Smooth muscle cell of the brain vasculature (primary cell): ENCODE data around the gene TRIM33.
A peak's percentile ranks its signal among the peaks of the same experiment; 100 is the strongest.
"Not testable (repeated sequence)": the region's sequence is repeated elsewhere in the genome, so short reads cannot be mapped to it uniquely, and the experiment has no call there.

Source experiments
- DNase-seq: peaks from one replicate; pipeline ENCODE4 v3.0.0-alpha.2; 2012; ENCODE audit warnings: low read depth, low spot score

Gene TRIM33

DNA sequence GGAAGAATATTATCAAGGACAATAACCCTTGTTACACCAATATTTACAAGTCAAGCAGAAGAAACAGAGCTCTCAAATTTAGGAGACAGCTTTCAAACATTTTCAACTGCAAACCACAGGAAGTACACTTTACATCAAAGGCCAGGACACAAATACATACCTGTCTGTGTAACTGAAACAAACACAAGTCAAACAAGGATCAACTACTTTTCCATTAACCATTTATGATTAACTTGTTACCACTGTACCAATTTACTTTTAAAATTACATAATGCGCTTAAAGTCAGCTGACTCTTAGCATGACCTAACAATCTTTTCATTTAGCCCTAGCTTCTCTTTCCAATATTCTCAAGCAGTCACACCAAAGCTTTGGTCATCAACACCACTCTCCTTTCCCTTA is 43.5 kb downstream of the TRIM33 start:
- DNase-seq = no peak

DNA sequence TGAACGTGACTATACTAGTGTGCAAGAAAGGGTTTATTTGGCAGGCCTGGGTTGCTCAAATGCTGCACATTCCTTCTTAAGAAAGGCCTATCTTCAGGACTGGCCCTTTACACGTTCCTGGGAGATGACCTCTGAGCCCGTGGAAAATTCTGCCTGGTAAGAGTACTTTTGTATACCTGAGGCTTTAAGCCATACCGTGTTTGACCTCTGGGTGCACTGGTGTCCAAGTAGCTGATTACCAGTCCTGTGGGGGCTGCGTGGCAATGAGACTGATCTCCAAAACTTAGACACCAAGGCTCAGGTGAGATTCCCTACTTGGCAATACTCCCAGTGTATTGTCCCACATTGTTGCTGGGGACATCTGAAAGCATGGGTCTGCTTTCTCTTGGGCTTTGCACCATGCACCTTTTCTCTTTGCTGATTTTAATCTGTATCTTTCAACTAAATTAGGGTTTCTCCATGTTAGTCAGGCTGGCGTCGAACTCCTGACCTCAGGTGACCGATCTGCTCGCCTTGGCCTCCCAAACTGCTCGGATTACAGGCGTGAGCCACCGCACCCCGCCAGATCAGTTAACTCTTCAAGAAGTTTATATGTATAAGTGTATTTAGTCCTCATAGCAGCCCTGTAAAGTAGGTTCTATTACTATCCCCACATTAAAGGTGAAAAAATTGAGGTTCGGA is 44.5 kb downstream of the TRIM33 start:
- DNase-seq = no peak

GRCh38 chr1:114462963-114463362 is 48.0 kb downstream of the TRIM33 start:
- DNase-seq = no peak

DNA sequence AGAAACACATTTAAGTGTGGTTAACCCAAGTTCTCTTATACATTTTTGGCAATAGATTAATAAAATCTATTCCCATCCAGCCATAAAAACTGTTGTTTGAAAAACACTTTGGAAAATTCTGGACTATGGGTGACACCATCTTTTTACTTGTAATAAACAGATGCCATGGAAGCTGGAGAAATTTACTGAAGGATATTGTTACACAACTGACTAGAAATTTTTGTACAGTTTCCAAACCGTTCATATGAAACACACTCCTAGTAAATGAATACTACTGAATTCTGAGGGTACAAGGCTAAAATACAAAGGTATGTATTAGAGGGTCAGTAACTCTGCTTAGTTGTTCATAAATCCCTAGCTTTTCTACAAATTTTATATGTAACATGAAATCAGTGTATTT is 48.7 kb downstream of the TRIM33 start:
- no peak for DNase-seq

DNA sequence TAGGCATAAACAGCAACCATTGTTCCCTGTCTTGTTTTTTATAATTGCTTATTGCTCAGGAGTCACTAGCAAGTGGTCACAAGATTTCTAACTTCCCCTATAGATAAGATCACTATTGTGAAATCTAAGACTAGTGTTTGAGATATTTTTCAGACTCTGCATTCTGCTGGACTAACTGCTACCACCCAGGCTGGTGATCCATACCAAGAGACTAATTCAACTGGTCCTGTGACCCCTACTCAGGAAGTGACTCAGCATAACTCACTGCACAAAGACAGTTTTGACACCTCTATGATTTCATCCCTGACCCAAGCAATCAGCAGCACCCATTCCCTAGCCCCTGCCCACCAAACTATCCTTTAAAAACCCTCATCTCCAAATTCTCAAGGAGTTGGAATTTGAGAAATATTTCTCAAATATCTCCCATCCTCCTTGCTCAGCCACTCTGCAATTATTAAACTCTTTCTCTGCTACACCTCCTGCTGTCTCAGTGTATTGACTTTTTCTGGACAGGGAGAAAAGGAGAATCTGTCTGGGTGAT is 52.7 kb downstream of the TRIM33 start:
- DNase-seq = no peak

DNA sequence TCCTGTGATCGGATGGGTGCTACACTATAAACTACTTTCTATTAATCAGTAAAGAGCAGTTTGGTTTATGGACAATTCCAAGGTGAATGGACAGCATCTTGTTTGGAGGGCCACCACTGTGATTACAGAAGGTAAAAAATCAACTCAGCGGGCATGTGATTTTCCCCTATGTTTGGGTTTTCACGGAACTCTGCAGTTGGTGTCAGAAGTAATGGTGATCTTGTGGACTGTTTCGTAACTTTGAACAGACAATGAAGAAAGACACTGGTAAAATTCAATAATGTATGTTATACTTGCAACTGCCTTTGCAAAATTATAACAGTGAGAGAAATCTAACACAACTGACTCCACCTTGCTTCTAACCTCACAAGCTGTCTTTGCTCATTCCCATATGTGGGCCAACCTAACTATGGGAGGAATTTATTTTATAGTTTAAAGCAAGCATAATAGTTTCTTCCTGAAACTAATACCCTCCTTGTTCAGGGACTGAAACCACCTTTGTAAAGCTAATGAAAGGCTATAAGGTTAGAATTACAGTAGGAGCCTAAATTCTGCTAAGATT is 53.2 kb downstream of the TRIM33 start:
- no peak for DNase-seq

GRCh38 chr1:114456586-114456985 is 54.4 kb downstream of the TRIM33 start:
- no peak for DNase-seq

DNA sequence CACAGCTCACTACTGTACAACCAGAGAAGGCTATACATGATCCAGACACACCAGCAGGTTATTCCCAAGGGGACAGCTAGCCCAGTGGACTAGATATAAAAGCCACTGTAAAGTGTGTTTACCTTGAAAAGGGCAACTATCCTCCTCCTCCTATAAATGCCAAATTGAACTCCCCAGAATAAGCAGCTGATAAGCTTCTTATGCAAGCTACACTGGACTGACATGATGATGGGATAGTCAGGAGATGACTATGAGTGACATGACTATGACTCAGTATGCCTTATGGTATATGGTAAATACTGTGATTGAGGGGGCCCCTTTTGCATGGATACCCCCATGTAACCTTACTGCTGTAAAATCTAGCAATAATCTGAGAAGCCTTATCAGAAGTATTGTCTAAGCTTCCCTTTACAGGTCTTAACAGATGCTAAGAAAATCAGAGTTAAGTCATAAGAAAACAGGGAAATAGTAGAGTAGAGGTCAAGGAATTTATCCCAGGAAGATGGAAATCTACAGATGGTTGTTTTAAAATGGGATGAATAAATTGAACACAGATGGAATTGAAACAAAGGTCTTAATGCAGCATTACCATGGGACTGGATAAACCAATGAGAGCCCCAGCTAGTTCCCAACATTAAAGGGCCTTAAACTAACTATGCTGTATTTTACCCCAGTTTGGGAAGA is 55.8 kb downstream of the TRIM33 start:
- DNase-seq = no peak

GRCh38 chr1:114454539-114454938 is 56.5 kb downstream of the TRIM33 start:
- DNase-seq = no peak

DNA sequence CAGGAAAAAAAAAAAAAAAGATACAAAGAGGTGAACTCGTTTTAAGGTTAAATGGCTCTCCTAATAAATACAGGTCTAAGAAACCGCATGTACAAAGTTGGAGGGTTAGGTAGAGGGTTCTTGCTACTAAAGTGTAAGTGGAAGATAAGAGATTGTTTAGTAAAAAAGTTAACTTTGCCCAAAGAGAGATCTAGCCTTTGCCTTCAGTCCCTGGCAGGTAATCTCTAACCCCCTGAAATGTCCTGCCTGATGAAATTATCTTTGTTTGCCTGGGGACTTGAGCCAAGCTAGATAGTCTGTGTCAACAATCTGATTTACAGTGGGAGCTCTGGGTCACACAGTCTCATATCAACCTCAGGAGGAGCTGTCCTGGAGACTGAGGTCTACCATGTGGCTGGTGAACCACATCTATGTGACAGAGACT is 57.6 kb downstream of the TRIM33 start:
- no peak for DNase-seq

GRCh38 chr1:114448370-114449036 is 62.5 kb downstream of the TRIM33 start:
- no peak for DNase-seq

GRCh38 chr1:114446198-114446597 is 64.8 kb downstream of the TRIM33 start:
- DNase-seq = no peak

- DNase-seq = not testable (repeated sequence)
Measured at GRCh38 chr1:114443226-114443625, 67.8 kb downstream of the TRIM33 start.

DNA sequence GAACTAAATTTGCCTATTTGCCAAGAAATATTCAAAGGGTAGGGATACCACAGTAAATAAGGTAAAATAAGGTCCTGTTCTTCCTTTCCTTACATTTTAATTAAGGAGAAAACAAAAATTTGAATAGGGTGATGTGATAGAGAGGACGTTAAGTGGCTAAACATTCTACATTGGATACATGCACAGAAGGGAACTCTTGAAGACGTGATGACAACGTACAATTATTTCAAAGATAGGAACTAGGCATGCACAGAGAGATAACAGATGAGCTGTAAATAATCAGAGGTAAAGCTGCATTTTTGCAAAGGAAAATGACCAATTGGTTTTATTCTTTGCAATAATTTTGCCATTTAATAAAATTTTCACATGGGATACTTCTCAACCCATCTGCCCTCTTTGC is 69.7 kb downstream of the TRIM33 start:
- DNase-seq = no peak

DNA sequence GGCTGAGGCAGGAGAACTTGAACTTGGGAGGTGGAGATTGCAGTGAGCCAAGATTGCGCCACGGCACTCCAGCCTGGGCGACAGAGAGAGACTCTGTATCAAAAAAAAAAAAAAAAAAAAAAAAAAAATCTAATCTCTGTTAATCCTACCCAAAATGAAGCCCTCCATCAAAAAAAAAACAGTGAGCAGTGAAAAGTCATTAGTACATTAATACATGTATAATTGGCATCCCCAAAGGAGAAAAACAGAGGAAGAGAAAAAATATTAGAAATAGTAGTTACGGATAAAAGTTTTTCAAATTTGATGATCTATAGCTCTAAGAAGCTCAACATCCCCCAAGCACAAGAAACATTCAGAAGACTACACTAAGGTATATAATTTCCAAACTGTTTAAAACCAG is 71.6 kb downstream of the TRIM33 start:
- no peak for DNase-seq

- no peak for DNase-seq
Measured at GRCh38 chr1:114437812-114438211, 73.2 kb downstream of the TRIM33 start.

GRCh38 chr1:114436799-114437198 is 74.2 kb downstream of the TRIM33 start:
- no peak for DNase-seq

- DNase-seq = no peak
Measured at GRCh38 chr1:114435088-114435715, 75.8 kb downstream of the TRIM33 start.

- DNase-seq = no peak
Measured at GRCh38 chr1:114431026-114431425, 80.0 kb downstream of the TRIM33 start.

DNA sequence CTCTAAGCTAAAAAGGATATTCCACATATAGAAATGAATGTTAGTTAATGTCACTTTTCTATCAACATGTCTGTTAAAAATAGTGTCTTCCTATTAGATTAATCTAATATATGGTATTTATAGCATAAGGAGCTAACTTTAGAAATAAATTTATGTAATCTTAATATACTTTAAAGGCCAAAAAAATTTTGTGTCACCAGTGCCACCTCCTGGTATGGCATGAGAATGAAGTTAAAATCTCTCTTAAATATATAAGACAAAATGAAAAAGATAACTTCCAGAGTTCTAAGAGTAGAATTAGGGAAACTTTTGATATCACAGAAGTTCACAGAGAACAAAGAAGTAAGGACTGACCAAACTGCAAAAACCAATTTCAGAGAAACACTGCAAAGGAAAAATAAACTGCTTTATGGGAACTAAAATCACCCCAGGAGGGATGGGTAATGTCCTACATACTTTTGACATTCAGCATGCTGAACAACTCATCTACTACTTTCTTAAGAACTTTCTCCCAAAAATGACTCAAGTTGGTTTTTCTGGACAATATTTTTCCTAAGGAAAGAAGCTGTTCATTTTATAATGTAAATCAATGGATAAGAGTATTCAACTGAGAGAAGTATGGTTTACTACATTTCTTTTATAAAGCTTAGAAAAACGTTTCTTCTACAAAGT is 82.8 kb downstream of the TRIM33 start:
- peak; percentile 24 for DNase-seq

DNA sequence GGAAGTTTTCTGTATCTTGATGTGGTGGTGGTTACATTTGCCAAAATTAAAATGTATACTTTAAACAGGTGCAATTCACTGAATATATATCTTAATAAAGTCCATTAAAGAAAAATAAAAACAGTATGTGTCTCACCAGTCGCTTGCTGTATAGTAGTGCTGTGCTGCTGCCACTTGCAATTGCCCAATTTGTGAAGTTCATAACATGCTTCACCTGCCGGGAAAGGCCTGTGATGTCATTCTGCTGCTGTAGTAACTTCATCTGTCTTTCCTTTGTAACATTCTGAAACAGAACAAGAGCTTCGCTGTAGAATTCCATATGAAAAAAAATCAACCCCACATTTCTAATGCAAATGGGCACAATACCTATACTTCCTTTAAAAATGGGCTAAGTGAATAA is 83.4 kb downstream of the TRIM33 start:
- no peak for DNase-seq
